Thyroid gland (tissue), 4 donors: Measurements from ENCODE around the gene LRCH3. TPM values are rescaled to one million over a fixed set of nuclear protein-coding genes. Genes with fewer than 3 reads are reported as not detected.
A peak's percentile ranks its signal among the peaks of the same experiment; 100 is the strongest.

Experiments
- DNase-seq, 2 donors: peaks; one replicate each; pipeline ENCODE4 v3.0.0-alpha.2; 2019
- H3K27ac ChIP-seq, 3 donors: fragments of 200-600 bp; sonication (generic); 1 replicate in 2 of 3; 2 replicates in 1 of 3; pipeline ENCODE4 v1.5.1; 2016 to 2019; ENCODE audit warnings: mild to moderate bottlenecking in 1 of 3, moderate library complexity in 1 of 3
- H3K27me3 ChIP-seq: fragments of 200-600 bp; sonication (generic); one replicate; pipeline ENCODE4 v1.5.1; 2019
- H3K36me3 ChIP-seq, 2 donors: fragments of 200-600 bp; sonication (generic); one replicate each; pipeline ENCODE4 v1.5.1; 2016 to 2019
- H3K4me1 ChIP-seq, 2 donors: fragments of 200-600 bp; sonication (generic); one replicate each; pipeline ENCODE4 v1.5.1; 2017 to 2019
- H3K4me3 ChIP-seq, 3 donors: fragments of 200-600 bp; sonication (generic); replicated peaks in 1 of 3; 1 replicate in 2 of 3; 2 replicates in 1 of 3; pipeline ENCODE4 v1.5.1; 2016; ENCODE audit warnings: mild to moderate bottlenecking in 1 of 3
- H3K9me3 ChIP-seq: fragments of 200-600 bp; sonication (generic); one replicate; pipeline ENCODE4 v1.5.1; 2017
- CTCF ChIP-seq, 6 experiments: fragments of 200-600 bp in 3 of 6; fragments of 450-650 bp in 3 of 6; sonication (generic) in 3 of 6; IDR thresholded peaks; one replicate each; pipeline ENCODE4 v1.5.1; 2016 to 2019; ENCODE audit warnings: antibody characterized with exemption in 6 of 6, mild to moderate bottlenecking in 2 of 6, inconsistent platforms in 1 of 6, moderate library complexity in 1 of 6
- POLR2A ChIP-seq, 2 donors: fragments of 450-650 bp; IDR thresholded peaks; one replicate each; pipeline ENCODE4 v1.6.1; 2017; ENCODE audit warnings: antibody characterized with exemption in 2 of 2, mild to moderate bottlenecking in 2 of 2, moderate library complexity in 1 of 2
- WGBS, 2 donors: methylation state at CpG; one replicate each; pipeline ENCODE4 v1.1.5; 2017; 5-methylcytosine and 5-hydroxymethylcytosine counted together
- intact Hi-C: fragments of 100-400 bp; cut with DNase I; formaldehyde crosslinking; loops from one replicate; pipeline ENCODE4 v1.15.1; 2023
- total RNA-seq, 4 donors: library from RNA; depleted of rRNA; stranded (reverse); fragments of >200 nt; gene quantifications; one replicate each; pipeline ENCODE4 v1.2.3, GENCODE V29; 2016

LRCH3 gene
- total RNA-seq, 4 donors from 2014 or later, result 36.7 to 68.3 (median 54.9) TPM

- H3K36me3 ChIP-seq, result no peaks in the 10 kb centered on the region
- no peak overlapping the region for H3K4me3 ChIP-seq
- no peak overlapping the region for H3K27ac ChIP-seq
- intact Hi-C loops, result no loop called here
- no peak for DNase-seq
- H3K4me1 ChIP-seq, result peaks cover 0 to 9% of the 10 kb centered on the region in 2 donors
- 93% methylated on average over 3 of the region's 3 CpGs for WGBS, 2 donors
- H3K27me3 ChIP-seq, result no peaks in the 10 kb centered on the region
- H3K9me3 ChIP-seq, result no peaks in the 10 kb centered on the region
- TF ChIP-seq POLR2A (IDR thresholded peaks at IDR 0.05), result no peak
- no peak for TF ChIP-seq CTCF (IDR thresholded peaks at IDR 0.05)
These were observed 1.7 kb upstream of the LRCH3 start for GRCh38 chr3:197789309-197789708.

DNA sequence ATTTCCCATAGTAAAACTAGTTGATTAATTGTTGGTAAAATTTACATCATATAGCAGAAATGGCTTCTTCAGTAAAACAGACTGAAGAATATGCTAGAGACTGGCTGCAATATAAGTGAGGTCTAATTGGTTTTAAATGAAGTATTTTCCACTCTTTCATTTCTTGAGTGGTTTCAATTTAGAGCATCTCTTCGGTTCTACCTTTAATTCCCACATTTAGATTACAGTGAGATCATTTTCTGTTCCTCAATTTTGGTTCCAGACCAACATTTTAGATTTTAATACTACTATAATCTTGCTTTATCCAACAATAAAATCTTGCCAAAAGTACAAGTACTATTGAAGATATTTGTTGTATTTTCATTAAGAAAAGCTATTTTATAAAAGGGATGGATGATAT lies 1.0 kb upstream of the LRCH3 start:
- Histone ChIP-seq H3K4me1 (peaks cover 0 to 13% of the 10 kb centered on the region in 2 donors), H3K4me3 (no peak overlapping the region), H3K27me3 (no peaks in the 10 kb centered on the region), H3K9me3 (no peaks in the 10 kb centered on the region), H3K36me3 (no peaks in the 10 kb centered on the region), H3K27ac (no peak overlapping the region)
- TF ChIP-seq POLR2A (IDR thresholded peaks at IDR 0.05), result no peak
- no peak for TF ChIP-seq CTCF (IDR thresholded peaks at IDR 0.05)
- 70 to 72% methylated on average over 1 of the region's 1 CpG for WGBS, 2 donors
- intact Hi-C loops, result no loop called here
- no peak for DNase-seq

DNA sequence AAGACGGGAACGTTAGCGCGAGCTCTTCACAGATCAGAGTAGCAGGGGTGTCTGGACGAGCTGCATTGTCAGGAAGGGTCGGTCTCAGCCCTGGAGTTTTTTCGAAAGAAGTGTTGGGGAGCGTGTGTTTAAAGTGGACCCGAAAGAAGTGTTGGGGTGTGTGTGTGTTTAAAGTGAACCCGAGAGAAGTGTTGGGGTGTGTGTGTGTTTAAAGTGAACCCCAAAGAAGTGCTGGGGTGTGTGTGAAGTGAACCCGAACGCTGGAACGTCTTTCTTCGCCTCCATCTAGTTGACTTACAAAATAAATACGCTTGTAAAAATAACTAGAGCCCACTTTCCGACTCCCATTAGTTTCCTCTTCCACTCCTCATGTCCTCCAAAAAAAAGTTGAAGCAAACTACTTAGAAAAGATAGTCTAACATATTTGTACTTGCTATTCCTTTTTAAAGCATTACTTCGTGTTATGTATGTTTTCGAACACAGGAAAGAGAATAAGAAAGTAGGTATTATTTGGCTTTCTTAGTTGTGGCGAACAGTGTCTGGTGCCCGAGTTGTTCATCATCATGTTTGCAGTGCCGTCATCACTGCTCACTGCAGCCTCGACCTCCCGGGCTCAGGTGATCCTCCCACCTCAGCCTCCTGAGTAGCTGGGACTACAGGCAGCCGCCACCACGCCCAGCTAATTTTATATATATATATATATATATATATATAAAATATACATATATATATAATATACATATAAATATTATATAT lies 1.0 kb downstream of the LRCH3 start:
- H3K4me1 ChIP-seq, result peaks cover 0 to 13% of the 10 kb centered on the region in 2 donors
- no peaks in the 10 kb centered on the region for H3K9me3 ChIP-seq
- no peak for DNase-seq
- H3K36me3 ChIP-seq, result no peaks in the 10 kb centered on the region
- H3K27me3 ChIP-seq, result no peaks in the 10 kb centered on the region
- intact Hi-C loops, result no loop called here
- TF ChIP-seq POLR2A (IDR thresholded peaks at IDR 0.05), result no peak
- no peak for TF ChIP-seq CTCF (IDR thresholded peaks at IDR 0.05)
- peak overlapping the region; percentile 90 to 96 (median 94) for H3K27ac ChIP-seq
- 23 to 26% methylated on average over 25 of the region's 25 CpGs for WGBS, 2 donors
- H3K4me3 ChIP-seq, result peak overlapping the region; percentile 60 to 96 (median 72)

GRCh38 chr3:197793247-197793646 lies 2.2 kb downstream of the LRCH3 start:
- no peak for DNase-seq
- Histone ChIP-seq H3K27ac (no peak overlapping the region), H3K36me3 (no peaks in the 10 kb centered on the region), H3K4me1 (peaks cover 0 to 13% of the 10 kb centered on the region in 2 donors), H3K9me3 (no peaks in the 10 kb centered on the region), H3K27me3 (no peaks in the 10 kb centered on the region), H3K4me3 (no peak overlapping the region)
- TF ChIP-seq POLR2A (IDR thresholded peaks at IDR 0.05) (no peak), CTCF (IDR thresholded peaks at IDR 0.05) (no peak)
- intact Hi-C loops, result no loop called here
- WGBS, 2 donors, result 58 to 64% methylated on average over 2 of the region's 2 CpGs

GRCh38 chr3:197794115-197794514 lies 3.1 kb downstream of the LRCH3 start:
- no peaks in the 10 kb centered on the region for H3K27me3 ChIP-seq
- no peaks in the 10 kb centered on the region for H3K36me3 ChIP-seq
- 97 to 100% methylated on average over 1 of the region's 1 CpG for WGBS, 2 donors
- no peak overlapping the region for H3K4me3 ChIP-seq
- intact Hi-C loops, result no loop called here
- DNase-seq, result no peak
- no peaks in the 10 kb centered on the region for H3K9me3 ChIP-seq
- H3K4me1 ChIP-seq, result peaks cover 0 to 13% of the 10 kb centered on the region in 2 donors
- no peak overlapping the region for H3K27ac ChIP-seq
- TF ChIP-seq POLR2A (IDR thresholded peaks at IDR 0.05) (no peak), CTCF (IDR thresholded peaks at IDR 0.05) (no peak)
